GM19324 (cell line): ENCODE measurements around the gene FAM3A.
"Not testable (repeated sequence)": the region's sequence is repeated elsewhere in the genome, so short reads cannot be mapped to it uniquely, and the experiment has no call there.

Experiments used
- ATAC-seq: cut with Tn5 transposase; IDR thresholded peaks from one replicate; pipeline ENCODE4 v1.9.1; 2021; ENCODE audit warnings: mild to moderate bottlenecking, moderate library complexity; ENCODE audit not compliant: unreplicated experiment, low FRiP score

FAM3A gene

GRCh38 chrX:154515966-154516655 lies at the start of gene FAM3A:
Gene FAM3A (minus strand): TSS chrX:154516232. CDS start chrX:154515772, 460 bp downstream.
- peak; percentile 91 for ATAC-seq

GRCh38 chrX:154562295-154562694 lies 46.3 kb upstream of the FAM3A start:
- not testable (repeated sequence) for ATAC-seq

GRCh38 chrX:154560326-154560725 lies 44.3 kb upstream of the FAM3A start:
- not testable (repeated sequence) for ATAC-seq

- not testable (repeated sequence) for ATAC-seq
These were observed 42.9 kb upstream of the FAM3A start for GRCh38 chrX:154558896-154559295.

GRCh38 chrX:154558060-154558690 lies 42.1 kb upstream of the FAM3A start:
- not testable (repeated sequence) for ATAC-seq

- not testable (repeated sequence) for ATAC-seq
These were observed 36.2 kb upstream of the FAM3A start for GRCh38 chrX:154552112-154552806.

- ATAC-seq = no peak
These were observed 33.7 kb upstream of the FAM3A start for GRCh38 chrX:154549766-154550165.

GRCh38 chrX:154548028-154548316 lies 31.9 kb upstream of the FAM3A start:
- ATAC-seq = no peak

GRCh38 chrX:154547245-154548027 lies 31.4 kb upstream of the FAM3A start, which contains the start of gene IKBKG:
Gene IKBKG (plus strand): TSS chrX:154547620. CDS start chrX:154552003, 4,383 bp downstream.
- ATAC-seq = peak; percentile 80

- ATAC-seq = peak; percentile 66
These were observed 30.6 kb upstream of the FAM3A start, which contains the start of gene G6PD for GRCh38 chrX:154546354-154547244. Gene G6PD (minus strand): TSS chrX:154546846. CDS start chrX:154546155, 691 bp downstream.

GRCh38 chrX:154545673-154546274 lies 29.7 kb upstream of the FAM3A start:
- ATAC-seq = no peak

GRCh38 chrX:154542723-154543424 lies 26.8 kb upstream of the FAM3A start:
- no peak for ATAC-seq

- ATAC-seq = no peak
These were observed 26.1 kb upstream of the FAM3A start for GRCh38 chrX:154541896-154542722.

- ATAC-seq = no peak
These were observed 25.5 kb upstream of the FAM3A start for GRCh38 chrX:154541589-154541895.

GRCh38 chrX:154540897-154541535 lies 25.0 kb upstream of the FAM3A start:
- ATAC-seq = no peak

- ATAC-seq = not testable (repeated sequence)
These were observed 24.3 kb upstream of the FAM3A start for GRCh38 chrX:154540365-154540764.

- ATAC-seq = no peak
These were observed 23.0 kb upstream of the FAM3A start for GRCh38 chrX:154539077-154539476.
